Hypothalamus (tissue), 51 donors: ENCODE data around the gene OR10K1.
"Not testable (repeated sequence)": the region's sequence is repeated elsewhere in the genome, so short reads cannot be mapped to it uniquely, and the experiment has no call there.

Source experiments
- DNase-seq, 51 donors: peaks; one replicate each; lab custom pipeline; 2025; lab: John Stamatoyannopoulos, UW

The OR10K1 gene, protein sequence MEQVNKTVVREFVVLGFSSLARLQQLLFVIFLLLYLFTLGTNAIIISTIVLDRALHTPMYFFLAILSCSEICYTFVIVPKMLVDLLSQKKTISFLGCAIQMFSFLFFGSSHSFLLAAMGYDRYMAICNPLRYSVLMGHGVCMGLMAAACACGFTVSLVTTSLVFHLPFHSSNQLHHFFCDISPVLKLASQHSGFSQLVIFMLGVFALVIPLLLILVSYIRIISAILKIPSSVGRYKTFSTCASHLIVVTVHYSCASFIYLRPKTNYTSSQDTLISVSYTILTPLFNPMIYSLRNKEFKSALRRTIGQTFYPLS

GRCh38 chr1:158461534-158461933, at the start of gene OR10K1:
Gene OR10K1, plus strand, starts transcription at chr1:158461834. Its CDS starts 3,728 bp downstream, at chr1:158465562.
- DNase-seq, result no peak

GRCh38 chr1:158414651-158415345, 46.8 kb upstream of the OR10K1 start:
- no peak for DNase-seq

DNA sequence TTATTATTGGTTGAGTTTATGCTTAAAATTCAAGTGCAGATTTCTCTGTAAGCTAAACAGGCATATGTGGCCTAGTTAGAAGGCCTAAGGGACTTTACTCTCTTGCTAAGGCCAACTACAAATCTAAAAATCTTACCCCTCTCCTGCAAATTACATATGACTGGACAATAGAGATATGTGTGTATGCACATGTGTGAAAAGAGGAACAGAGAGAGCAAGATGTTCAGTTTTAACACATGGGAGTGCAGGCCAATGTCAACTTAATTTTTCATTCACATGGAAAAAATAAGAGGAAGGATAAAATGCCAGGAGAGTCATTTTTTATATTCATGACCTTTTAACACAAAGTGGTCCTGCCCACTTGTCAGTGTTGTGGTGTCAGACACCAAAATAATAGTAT, 44.0 kb upstream of the OR10K1 start:
- no peak for DNase-seq

- no peak for DNase-seq
Measured at GRCh38 chr1:158422212-158422611, 39.4 kb upstream of the OR10K1 start.

DNA sequence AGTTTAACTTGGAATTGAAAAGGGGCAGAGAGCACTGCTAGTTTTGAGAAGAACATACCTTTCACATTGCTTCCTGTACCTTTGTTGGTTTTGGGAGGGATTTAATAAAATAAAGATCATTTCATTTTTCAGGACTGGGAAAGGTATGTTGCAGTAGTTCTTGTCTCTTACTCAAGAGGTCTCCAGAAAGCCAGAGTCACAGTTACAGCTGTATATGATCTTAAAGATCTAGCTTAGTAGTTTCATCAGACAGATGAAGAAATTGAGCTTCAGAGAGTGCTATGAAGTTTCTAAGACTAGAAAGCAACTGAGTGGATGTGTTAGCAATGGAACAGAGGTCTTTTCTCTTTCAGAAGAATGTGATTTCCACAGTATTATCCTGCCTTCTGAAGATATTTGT, 36.6 kb upstream of the OR10K1 start:
- no peak for DNase-seq

GRCh38 chr1:158426137-158426536, 35.5 kb upstream of the OR10K1 start, which contains the start of gene OR10K2:
Gene OR10K2, minus strand, starts transcription at chr1:158426237. Its CDS starts 5,371 bp downstream, at chr1:158420866.
- no peak for DNase-seq

GRCh38 chr1:158430163-158430562, 31.5 kb upstream of the OR10K1 start:
- not testable (repeated sequence) for DNase-seq

DNA sequence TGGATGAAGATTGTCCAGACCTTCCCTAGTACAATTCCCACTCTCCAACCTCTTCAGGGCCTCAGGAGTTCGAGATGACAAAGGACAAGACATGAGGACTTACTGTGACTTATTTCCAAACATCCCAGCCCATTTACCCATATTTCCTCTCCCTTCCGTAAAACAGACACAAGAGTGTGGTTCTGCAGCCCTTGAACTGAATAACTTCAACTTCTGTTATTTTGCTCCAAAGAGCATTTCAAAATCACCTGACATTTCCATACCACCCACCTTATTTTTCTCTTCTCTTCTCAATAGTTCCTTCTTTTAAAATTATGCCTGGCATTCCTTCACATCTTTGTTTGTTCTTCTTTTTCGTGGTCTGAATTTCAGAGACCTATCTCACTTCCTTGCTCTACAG, 26.9 kb upstream of the OR10K1 start:
- no peak for DNase-seq

- no peak for DNase-seq
Measured at GRCh38 chr1:158445376-158445775, 16.3 kb upstream of the OR10K1 start.

GRCh38 chr1:158454537-158454936, 7.1 kb upstream of the OR10K1 start:
- DNase-seq, result no peak

GRCh38 chr1:158457246-158457645, 4.4 kb upstream of the OR10K1 start:
- DNase-seq, result no peak

- DNase-seq, result no peak
Measured at GRCh38 chr1:158458263-158458662, 3.4 kb upstream of the OR10K1 start.

- DNase-seq, result no peak
Measured at GRCh38 chr1:158471920-158472319, 10.3 kb downstream of the OR10K1 start, which contains the start of gene OR10R2. Gene OR10R2, plus strand, starts transcription at chr1:158472220. Its CDS starts 106 bp downstream, at chr1:158472326.

DNA sequence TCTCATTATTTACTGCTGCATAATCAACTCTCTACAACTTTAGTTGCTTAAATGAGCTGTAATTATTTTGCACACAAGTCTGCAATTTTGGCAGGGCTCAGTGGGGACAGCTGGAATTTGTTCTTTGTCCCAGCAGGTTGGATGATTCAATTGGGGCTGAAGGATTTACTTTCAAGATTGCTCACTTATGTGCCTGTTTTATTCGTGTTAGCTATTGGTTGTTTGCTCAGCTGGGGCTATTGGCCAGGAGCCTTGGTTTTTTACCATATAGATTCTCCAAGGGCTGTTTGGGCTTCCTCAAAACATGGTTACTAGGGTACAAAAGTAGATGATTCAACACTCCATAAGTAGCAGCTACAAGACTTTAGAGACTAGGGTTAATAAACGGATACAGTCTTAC, 23.8 kb downstream of the OR10K1 start:
- DNase-seq, result no peak

DNA sequence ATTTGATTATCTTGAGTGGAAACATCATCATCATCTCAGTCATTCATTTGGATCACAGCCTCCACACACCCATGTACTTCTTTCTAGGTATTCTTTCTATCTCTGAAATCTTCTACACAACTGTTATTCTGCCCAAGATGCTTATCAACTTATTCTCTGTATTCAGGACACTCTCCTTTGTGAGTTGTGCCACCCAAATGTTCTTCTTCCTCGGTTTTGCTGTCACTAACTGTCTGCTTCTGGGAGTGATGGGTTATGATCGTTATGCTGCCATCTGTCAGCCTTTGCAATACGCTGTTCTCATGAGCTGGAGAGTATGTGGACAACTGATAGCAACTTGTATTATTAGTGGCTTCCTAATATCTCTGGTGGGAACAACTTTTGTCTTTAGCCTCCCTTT, 29.7 kb downstream of the OR10K1 start:
- no peak for DNase-seq

GRCh38 chr1:158493054-158493453, 31.4 kb downstream of the OR10K1 start:
- no peak for DNase-seq

- no peak for DNase-seq
Measured at GRCh38 chr1:158494796-158495195, 33.2 kb downstream of the OR10K1 start.

- DNase-seq, result peak in 1 of 51 donors; percentile 1
Measured at GRCh38 chr1:158496374-158496773, 34.7 kb downstream of the OR10K1 start.

DNA sequence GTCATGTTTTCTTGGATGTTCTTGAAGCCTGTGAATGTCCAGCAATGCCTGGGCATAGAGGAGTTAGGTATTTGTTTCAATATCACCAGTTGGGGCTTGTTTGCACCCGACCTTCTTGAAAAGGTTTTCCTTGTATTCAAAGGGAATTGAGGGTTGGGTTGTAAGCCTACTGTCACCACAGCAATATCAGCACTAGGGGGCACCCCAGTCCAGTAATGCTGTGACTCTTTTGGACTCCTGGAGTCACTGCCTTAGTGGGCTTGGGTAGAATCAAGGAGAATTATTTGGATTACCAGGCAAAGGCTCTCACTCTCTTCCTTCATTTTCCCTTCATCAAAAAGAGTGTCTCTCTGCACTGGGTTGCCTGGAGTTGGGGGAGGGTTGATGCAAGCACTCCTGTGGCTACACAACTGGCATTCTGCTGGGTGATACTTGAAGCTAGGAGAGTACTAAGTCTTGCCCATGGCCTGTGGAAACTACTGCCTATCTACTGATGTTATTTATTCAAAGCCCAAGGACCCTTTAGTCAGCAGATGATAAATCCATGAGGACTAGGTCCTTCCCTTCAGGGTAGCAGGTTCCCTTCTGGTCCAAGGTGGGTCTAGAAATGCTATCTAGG, 44.8 kb downstream of the OR10K1 start:
- peak in 3 of 51 donors; percentile 2 to 19 (median 6) for DNase-seq

DNA sequence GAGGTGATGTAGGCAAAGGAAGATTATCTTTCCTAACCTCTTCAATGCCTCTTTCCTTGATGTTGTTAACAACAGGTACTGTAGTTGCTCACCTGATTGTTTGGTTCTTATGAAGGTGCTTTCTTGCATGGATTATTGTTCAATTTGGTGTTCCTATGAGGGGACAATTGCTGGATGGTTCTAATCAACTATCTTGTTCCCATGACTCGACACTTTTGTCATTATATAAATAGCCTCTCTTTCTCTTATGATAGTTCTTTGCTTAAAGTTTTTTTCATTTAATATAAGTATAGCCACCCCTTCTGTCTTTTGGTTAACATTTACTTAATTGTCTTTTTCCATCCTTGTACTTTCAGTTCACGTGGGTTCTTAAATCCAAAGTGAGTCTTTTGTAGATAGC, 45.9 kb downstream of the OR10K1 start:
- no peak for DNase-seq

DNA sequence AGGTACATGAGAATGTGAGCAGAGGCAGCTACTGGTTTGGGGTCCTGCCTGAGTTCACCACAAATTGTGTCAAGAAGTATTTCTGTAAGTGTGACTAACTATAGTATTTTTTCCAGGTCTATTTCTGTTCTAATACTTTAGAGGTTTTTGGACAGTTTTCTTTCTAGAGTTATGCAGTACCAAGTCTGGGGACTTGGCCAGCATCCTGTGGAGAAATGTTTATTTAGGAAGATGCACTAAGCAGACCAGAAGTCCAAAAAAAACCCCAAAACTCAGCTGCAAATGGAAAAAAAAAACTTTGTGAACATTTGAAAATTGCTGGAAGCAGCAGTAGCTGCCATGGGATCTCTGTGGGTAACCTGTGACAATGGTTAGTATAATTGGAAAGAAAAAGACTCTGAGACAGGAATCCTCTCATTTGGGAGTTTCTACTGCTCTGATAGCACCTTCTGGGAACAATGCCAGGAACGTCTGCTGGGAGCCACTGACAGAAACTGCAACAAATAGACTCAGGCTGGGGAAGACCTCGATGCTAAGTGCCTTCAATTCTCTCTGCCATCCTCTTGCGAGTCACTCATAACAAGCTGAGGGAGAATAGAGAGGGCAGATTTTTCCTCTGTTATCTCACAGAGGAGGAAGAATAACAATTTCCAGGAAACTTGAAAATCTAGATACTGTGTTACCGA, 48.0 kb downstream of the OR10K1 start:
- peak in 1 of 51 donors; percentile 5 for DNase-seq
